GM15510 (cell line): Measurements from ENCODE around the gene IPO13.
A peak's percentile ranks its signal among the peaks of the same experiment; 100 is the strongest.

Experiments used
- POLR2A ChIP-seq: IDR thresholded peaks from 3 replicates; pipeline ENCODE4 v1.6.1; 2011; ENCODE audit warnings: borderline replicate concordance; ENCODE audit not compliant: insufficient read length; ENCODE audit errors: extremely low read depth

The IPO13 gene

DNA sequence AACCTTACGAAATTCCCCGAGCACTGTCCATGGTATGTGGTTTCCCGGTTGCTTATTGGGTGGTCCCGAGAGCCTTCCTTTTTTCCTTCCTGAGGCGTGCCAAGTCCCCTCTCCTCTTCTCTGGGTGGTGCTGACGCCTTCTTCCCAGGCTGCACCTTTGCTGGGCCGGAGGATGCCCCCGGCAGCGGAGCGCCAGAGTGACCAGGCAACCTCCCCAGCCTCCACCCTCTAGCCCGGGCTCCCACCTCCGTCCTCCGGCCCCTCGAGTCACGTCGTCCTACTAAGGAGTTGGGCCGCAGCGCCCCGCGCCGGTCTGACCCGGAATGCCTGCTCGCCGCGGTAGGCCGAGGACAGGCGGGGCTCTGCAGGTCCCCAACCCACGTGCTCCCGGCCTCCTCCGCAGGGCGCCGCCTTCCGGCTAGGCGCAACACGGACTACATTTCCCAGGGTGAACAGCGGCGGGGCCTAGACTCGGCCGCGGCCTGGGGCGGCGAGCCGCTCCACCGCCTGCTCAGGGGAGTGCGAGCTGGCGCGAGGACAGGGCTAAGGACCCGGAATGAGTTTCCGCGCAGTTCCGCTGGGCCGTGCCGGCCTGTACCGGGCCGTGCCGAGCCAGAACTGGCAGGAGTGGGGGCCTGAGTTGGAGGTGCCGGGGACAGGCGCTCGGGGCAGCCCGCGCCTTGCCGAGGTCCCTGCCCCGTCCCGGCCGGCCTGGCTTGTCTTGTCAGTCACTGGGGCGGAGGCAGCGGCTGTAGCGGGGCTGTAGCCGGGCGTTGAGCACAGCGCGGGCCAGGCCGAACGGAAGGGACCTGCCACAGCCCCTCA is at the start of gene IPO13:
IPO13 (plus strand) TSS at position 715 of the 825 bp plus-strand sequence. CDS start 651 bp downstream, outside the sequence.
- peak; percentile 92 for TF ChIP-seq POLR2A

- TF ChIP-seq POLR2A, result no peak
Observed at GRCh38 chr1:43898981-43899380, 47.8 kb upstream of the IPO13 start.

DNA sequence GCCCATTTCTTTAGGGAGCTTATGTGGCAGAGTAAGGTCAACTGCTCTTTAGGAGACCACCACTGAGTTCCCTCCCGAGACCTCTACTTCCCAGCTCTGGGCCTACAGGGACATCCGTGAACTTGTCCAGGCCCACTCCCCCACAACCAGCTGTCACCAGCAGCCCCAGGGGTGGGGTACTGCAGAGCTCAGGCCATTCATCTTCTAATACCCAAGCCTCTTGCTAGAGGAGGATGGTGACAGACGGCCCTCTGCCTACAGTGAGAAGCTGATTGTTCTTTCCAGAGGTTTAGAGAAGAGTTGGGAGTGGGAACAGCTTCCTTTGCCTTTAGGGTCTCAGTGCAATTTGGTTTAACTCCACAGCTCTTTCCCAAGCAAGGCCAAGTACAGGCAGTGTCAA is 46.4 kb upstream of the IPO13 start:
- no peak for TF ChIP-seq POLR2A

DNA sequence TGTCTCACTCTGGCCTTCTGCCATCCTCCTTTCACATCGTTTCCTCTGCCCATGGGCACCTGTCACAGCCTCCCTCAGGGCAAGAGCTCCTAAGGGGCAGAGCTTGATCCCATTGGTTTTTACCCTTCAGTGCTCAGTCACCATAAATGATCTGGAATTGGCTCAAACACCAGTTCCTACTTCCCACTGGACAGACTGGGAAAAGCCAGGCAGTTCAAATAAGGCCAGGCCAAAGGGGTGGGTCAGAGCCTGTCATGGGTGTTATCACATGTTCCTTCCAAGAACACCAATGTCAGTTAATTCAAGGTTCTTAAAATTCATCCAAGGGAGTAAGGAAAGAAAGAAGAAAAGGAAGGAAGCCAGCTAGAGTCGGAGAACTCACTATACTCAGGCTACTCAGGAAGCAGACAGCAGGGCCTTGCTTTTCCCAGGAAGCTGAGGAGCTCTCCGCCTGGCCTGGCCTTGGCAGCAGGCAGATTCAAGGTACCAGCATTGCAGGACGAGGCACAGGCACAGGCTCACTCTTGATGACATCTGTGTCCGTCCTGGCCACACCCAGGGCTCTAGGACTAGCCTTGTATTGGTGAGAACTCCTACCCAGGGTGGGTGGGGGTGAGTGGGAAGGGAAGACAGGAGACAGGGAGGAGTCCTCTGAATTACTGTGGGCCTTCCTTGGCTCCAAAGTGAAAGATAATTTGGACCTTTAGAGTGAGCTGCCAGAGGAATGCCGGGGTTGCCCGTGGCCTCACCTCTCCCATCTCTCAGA is 45.4 kb upstream of the IPO13 start:
- no peak for TF ChIP-seq POLR2A

DNA sequence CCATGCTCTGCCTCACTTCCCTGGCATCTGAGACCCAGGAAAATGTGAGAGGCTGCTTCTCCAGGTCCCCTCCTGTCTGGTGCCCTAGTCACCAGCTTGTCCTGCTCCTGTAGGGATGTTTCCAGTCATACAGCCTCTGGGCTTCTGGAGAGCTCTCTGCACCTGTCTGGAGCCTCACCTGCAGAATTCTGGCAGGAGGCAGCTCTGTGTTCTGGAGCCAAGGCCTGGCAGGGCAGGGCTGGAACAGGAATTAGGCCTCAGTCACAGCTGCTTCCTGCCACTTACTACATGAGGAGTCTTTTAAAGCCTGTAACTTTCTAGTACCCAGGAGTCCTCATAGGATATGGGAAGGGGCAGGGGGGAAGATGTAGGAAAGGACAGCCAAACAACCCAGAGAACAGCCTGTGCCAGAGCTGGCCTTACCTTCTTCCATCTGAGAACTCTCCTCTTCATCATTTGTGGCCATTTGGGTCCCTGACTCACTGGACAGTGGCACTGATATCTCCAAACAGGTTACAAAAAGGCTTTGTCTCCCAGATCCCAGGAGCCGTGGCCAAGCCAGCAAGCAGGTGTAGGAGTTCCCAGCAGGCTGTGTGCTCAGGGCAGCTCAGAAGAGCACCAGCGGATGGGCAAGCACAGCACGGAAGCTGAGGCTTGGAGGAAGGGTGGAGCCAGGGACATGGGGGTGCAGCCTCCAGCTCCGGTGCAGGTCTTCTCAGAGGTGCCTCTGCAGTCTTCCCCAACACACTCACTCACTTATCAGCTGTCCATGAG is 44.5 kb upstream of the IPO13 start:
- no peak for TF ChIP-seq POLR2A

- TF ChIP-seq POLR2A, result no peak
Observed at GRCh38 chr1:43904660-43905551, 41.8 kb upstream of the IPO13 start.

- no peak for TF ChIP-seq POLR2A
Observed at GRCh38 chr1:43908226-43908625, 38.5 kb upstream of the IPO13 start.

GRCh38 chr1:43908858-43909257 is 37.9 kb upstream of the IPO13 start:
- TF ChIP-seq POLR2A, result no peak

GRCh38 chr1:43910343-43910742 is 36.4 kb upstream of the IPO13 start:
- TF ChIP-seq POLR2A, result no peak

- TF ChIP-seq POLR2A, result no peak
Observed at GRCh38 chr1:43912607-43913006, 34.1 kb upstream of the IPO13 start.

DNA sequence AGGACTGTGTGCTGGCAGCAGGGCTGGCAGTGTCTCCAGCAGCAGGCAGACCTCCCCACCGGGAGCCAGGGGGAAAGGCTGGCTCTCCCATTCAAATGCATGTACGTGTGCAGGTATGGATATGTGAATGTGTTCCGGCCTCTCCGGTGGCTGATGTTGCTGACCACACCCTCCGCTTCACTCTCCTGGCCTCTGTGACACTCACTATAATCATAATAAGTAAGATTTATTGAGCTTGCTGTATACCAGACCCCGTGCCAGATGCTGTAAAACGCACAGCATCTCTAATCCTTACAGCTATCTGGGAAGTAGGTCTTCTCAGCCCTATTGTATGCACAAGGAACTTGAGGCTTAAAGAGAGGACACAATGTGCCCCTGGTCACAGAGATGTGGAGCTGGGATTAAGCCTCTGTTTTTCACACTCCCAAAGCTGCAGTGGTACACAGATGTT is 33.7 kb upstream of the IPO13 start:
- no peak for TF ChIP-seq POLR2A

- TF ChIP-seq POLR2A, result no peak
Observed at GRCh38 chr1:43913666-43914360, 32.9 kb upstream of the IPO13 start.
